ENCODE data around the gene NFAM1. TPM values are rescaled to one million over a fixed set of nuclear protein-coding genes. Genes with fewer than 3 reads are reported as not detected.

The NFAM1 gene
- 0.91 TPM for total RNA-seq (ENCODE audit: unreplicated experiment)
- long read RNA-seq: 0 reads

- Mint-ChIP-seq H3K36me3 (ENCODE audit: unreplicated experiment) (no peaks in the 10 kb centered on the region), H3K27ac (ENCODE audit: unreplicated experiment) (no peak within 1 kb of the TSS), H3K4me1 (ENCODE audit: low read depth, unreplicated experiment) (peaks cover 24% of the 10 kb centered on the region), H3K27me3 (ENCODE audit: unreplicated experiment) (peaks cover 13% of the 10 kb centered on the region), H3K9me3 (ENCODE audit: unreplicated experiment) (peaks cover 7% of the 10 kb centered on the region), H3K4me3 (ENCODE audit: unreplicated experiment) (peak within 1 kb of the TSS; percentile 72)
- no peak for DNase-seq
- no peak for TF ChIP-seq CTCF (IDR thresholded peaks at IDR 0.05; ENCODE audit: partially characterized antibody, unreplicated experiment)
Measured at GRCh38 chr22:42432020-42432596, at the start of gene NFAM1. TSS of gene NFAM1 (minus strand) at chr22:42432403. CDS start at chr22:42432357, 46 bp downstream.

GRCh38 chr22:42475122-42475521, 42.9 kb upstream of the NFAM1 start:
- TF ChIP-seq CTCF (IDR thresholded peaks at IDR 0.05; ENCODE audit: partially characterized antibody, unreplicated experiment): no peak
- Mint-ChIP-seq H3K36me3 (ENCODE audit: unreplicated experiment) (no peaks in the 10 kb centered on the region), H3K4me3 (ENCODE audit: unreplicated experiment) (no peak overlapping the region), H3K4me1 (ENCODE audit: low read depth, unreplicated experiment) (no peaks in the 10 kb centered on the region), H3K27ac (ENCODE audit: unreplicated experiment) (no peak overlapping the region), H3K27me3 (ENCODE audit: unreplicated experiment) (peaks cover 5% of the 10 kb centered on the region), H3K9me3 (ENCODE audit: unreplicated experiment) (peaks cover 2% of the 10 kb centered on the region)
- DNase-seq: no peak

GRCh38 chr22:42473484-42474193, 41.4 kb upstream of the NFAM1 start:
- peak; percentile 75 for TF ChIP-seq CTCF (IDR thresholded peaks at IDR 0.05; ENCODE audit: partially characterized antibody, unreplicated experiment)
- no peaks in the 10 kb centered on the region for H3K36me3 Mint-ChIP-seq (ENCODE audit: unreplicated experiment)
- no peaks in the 10 kb centered on the region for H3K4me1 Mint-ChIP-seq (ENCODE audit: low read depth, unreplicated experiment)
- H3K27ac Mint-ChIP-seq (ENCODE audit: unreplicated experiment): no peak overlapping the region
- H3K27me3 Mint-ChIP-seq (ENCODE audit: unreplicated experiment): peaks cover 3% of the 10 kb centered on the region
- no peak overlapping the region for H3K4me3 Mint-ChIP-seq (ENCODE audit: unreplicated experiment)
- no peak for DNase-seq
- peaks cover 2% of the 10 kb centered on the region for H3K9me3 Mint-ChIP-seq (ENCODE audit: unreplicated experiment)

- DNase-seq: no peak
- no peak for TF ChIP-seq CTCF (IDR thresholded peaks at IDR 0.05; ENCODE audit: partially characterized antibody, unreplicated experiment)
- Mint-ChIP-seq H3K4me3 (ENCODE audit: unreplicated experiment) (no peak overlapping the region), H3K9me3 (ENCODE audit: unreplicated experiment) (peaks cover 2% of the 10 kb centered on the region), H3K27ac (ENCODE audit: unreplicated experiment) (no peak overlapping the region), H3K4me1 (ENCODE audit: low read depth, unreplicated experiment) (no peaks in the 10 kb centered on the region), H3K27me3 (ENCODE audit: unreplicated experiment) (no peaks in the 10 kb centered on the region), H3K36me3 (ENCODE audit: unreplicated experiment) (no peaks in the 10 kb centered on the region)
Measured at GRCh38 chr22:42472671-42473070, 40.5 kb upstream of the NFAM1 start.

GRCh38 chr22:42471441-42471840, 39.2 kb upstream of the NFAM1 start:
- Mint-ChIP-seq H3K9me3 (ENCODE audit: unreplicated experiment) (peaks cover 2% of the 10 kb centered on the region), H3K4me3 (ENCODE audit: unreplicated experiment) (no peak overlapping the region), H3K27ac (ENCODE audit: unreplicated experiment) (no peak overlapping the region), H3K36me3 (ENCODE audit: unreplicated experiment) (no peaks in the 10 kb centered on the region), H3K27me3 (ENCODE audit: unreplicated experiment) (no peaks in the 10 kb centered on the region), H3K4me1 (ENCODE audit: low read depth, unreplicated experiment) (no peaks in the 10 kb centered on the region)
- TF ChIP-seq CTCF (IDR thresholded peaks at IDR 0.05; ENCODE audit: partially characterized antibody, unreplicated experiment): no peak
- no peak for DNase-seq
